NT2/D1 (cell line): ENCODE measurements around the gene CRLF1.
"Not testable (repeated sequence)": the region's sequence is repeated elsewhere in the genome, so short reads cannot be mapped to it uniquely, and the experiment has no call there.

Source experiments
- DNase-seq: peaks from one replicate; pipeline ENCODE4 v3.0.0-alpha.2; 2011; ENCODE audit warnings: low read depth, low spot score
- H3K27me3 ChIP-seq: 2 replicates; pipeline ENCODE4 v1.6.0; 2011; ENCODE audit warnings: mild to moderate bottlenecking; ENCODE audit not compliant: insufficient read length, insufficient read depth
- H3K36me3 ChIP-seq: 2 replicates; pipeline ENCODE4 v1.6.1; 2011; ENCODE audit warnings: mild to moderate bottlenecking, low read length, mixed read lengths; ENCODE audit not compliant: insufficient read depth, insufficient read length
- H3K4me1 ChIP-seq: 2 replicates; pipeline ENCODE4 v1.5.1; 2011; ENCODE audit not compliant: insufficient read depth, insufficient read length
- H3K4me3 ChIP-seq: 2 replicates; pipeline ENCODE4 v1.5.1; 2011; ENCODE audit warnings: low read depth; ENCODE audit not compliant: insufficient read length
- H3K9ac ChIP-seq: 2 replicates; pipeline ENCODE4 v1.6.0; 2011; ENCODE audit warnings: low read depth; ENCODE audit not compliant: insufficient read length
- H3K9me3 ChIP-seq: 2 replicates; pipeline ENCODE4 v1.5.1; 2011; ENCODE audit warnings: mild to moderate bottlenecking, low read length; ENCODE audit not compliant: insufficient read depth
- SUZ12 ChIP-seq: IDR thresholded peaks from 2 replicates; pipeline ENCODE4 v1.6.1; 2011; ENCODE audit not compliant: insufficient read length, insufficient read depth; ENCODE audit errors: extremely low read depth
- YY1 ChIP-seq: IDR thresholded peaks from 2 replicates; pipeline ENCODE4 v1.6.1; 2011; ENCODE audit not compliant: insufficient read length, insufficient read depth
- ZNF274 ChIP-seq: IDR thresholded peaks from 2 replicates; pipeline ENCODE4 v1.6.1; 2011; ENCODE audit warnings: mild to moderate bottlenecking, low read depth, low read length

Gene CRLF1

GRCh38 chr19:18599485-18599884 is 7.1 kb downstream of the CRLF1 start:
- no peak for DNase-seq
- Histone ChIP-seq H3K4me1 (peaks cover 23% of the 10 kb centered on the region), H3K9ac (no peak overlapping the region), H3K27me3 (peaks cover 42% of the 10 kb centered on the region), H3K9me3 (no peaks in the 10 kb centered on the region), H3K36me3 (no peaks in the 10 kb centered on the region), H3K4me3 (no peak overlapping the region)
- no peak for TF ChIP-seq YY1
- no peak for TF ChIP-seq ZNF274
- no peak for TF ChIP-seq SUZ12

DNA sequence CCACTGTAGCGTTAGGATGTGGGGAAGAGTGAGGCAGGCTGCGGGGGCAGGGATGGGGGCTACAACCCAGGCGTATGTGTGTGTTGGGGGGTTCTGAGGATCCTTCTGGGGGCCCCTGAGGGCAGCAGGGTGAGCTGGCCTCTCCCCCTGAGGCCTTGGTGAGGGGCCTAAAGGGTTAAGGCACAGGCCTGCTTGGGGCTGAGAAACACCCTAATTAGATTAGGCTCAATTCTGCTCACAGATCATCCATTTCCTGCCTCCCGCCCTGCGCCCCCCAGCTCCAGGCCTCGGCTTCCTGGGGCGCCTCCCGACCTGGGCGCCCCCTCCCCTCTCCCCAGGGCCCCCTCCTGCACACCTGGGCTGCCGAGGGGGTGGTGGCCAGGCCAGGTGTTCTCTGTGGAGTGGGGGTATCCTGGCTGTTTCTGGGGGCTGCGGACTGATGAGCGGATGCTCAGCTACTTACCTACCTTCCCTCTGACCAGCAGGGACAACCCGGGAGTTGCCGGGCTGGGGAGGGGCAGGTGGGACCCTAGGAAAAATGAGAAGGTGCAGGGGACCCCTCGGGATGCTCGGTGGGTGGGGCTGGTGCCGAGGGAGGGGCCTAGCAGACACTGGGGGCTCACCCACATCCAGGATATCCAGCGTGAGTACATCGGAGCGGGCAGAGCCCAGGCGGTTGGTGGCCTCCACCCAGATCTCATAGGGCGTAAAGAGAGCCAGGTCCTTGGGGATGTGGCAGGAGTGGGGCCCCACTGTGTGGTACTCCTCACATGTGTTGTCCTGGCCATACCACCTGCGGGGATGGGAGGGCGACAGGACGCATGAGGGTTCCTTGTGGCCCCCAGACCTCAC is 8.6 kb downstream of the CRLF1 start:
- peaks cover 21% of the 10 kb centered on the region for H3K4me1 ChIP-seq
- H3K9ac ChIP-seq = peak overlapping the region; percentile 8
- TF ChIP-seq SUZ12 (no peak), ZNF274 (no peak), YY1 (no peak)
- no peak overlapping the region for H3K4me3 ChIP-seq
- H3K36me3 ChIP-seq = peaks cover 2% of the 10 kb centered on the region
- DNase-seq = no peak
- no peaks in the 10 kb centered on the region for H3K9me3 ChIP-seq
- H3K27me3 ChIP-seq = peaks cover 29% of the 10 kb centered on the region

- TF ChIP-seq YY1 (no peak), ZNF274 (no peak), SUZ12 (no peak)
- no peak overlapping the region for H3K4me3 ChIP-seq
- peaks cover 9% of the 10 kb centered on the region for H3K36me3 ChIP-seq
- peaks cover 16% of the 10 kb centered on the region for H3K27me3 ChIP-seq
- H3K9ac ChIP-seq = peak overlapping the region; percentile 37
- H3K9me3 ChIP-seq = no peaks in the 10 kb centered on the region
- peaks cover 19% of the 10 kb centered on the region for H3K4me1 ChIP-seq
- DNase-seq = no peak
Measured at GRCh38 chr19:18596752-18597157, 9.8 kb downstream of the CRLF1 start.

- no peak overlapping the region for H3K4me3 ChIP-seq
- H3K27me3 ChIP-seq = peaks cover 11% of the 10 kb centered on the region
- no peak for DNase-seq
- TF ChIP-seq SUZ12 (no peak), ZNF274 (no peak), YY1 (no peak)
- H3K9me3 ChIP-seq = no peaks in the 10 kb centered on the region
- H3K9ac ChIP-seq = peak overlapping the region; percentile 51
- H3K36me3 ChIP-seq = peaks cover 16% of the 10 kb centered on the region
- peaks cover 22% of the 10 kb centered on the region for H3K4me1 ChIP-seq
Measured at GRCh38 chr19:18595475-18595874, 11.1 kb downstream of the CRLF1 start.

DNA sequence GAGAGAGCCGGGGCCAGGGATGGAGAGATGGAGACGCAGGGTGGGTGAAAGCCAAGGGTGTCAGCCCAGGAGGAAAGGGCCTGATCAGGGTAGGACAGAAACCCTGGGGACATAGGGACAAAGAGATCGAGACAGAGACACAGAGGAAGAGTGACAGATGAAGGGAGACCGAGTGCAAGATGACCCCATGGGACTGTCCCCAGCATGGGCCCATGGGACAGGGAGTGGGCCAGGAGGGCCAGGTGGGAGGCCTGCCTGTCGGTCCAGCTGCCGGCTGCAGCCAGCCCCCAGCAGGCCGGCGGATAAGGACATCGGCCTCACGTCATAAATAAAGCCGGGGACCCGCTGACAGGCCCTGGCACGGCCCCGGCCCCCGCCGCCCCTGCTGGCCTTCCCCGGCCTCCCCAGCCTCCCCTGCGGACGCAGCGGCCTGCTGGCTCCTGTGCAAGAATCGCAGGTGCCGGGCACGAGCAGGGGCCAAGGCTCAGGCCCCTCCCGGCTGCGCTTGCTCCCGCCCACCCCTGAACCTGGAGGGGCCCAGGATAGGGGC is 11.7 kb downstream of the CRLF1 start:
- TF ChIP-seq ZNF274 (no peak), SUZ12 (no peak), YY1 (no peak)
- Histone ChIP-seq H3K9ac (peak overlapping the region; percentile 66), H3K4me3 (peak overlapping the region; percentile 19), H3K36me3 (peaks cover 16% of the 10 kb centered on the region), H3K9me3 (no peaks in the 10 kb centered on the region), H3K27me3 (peaks cover 11% of the 10 kb centered on the region), H3K4me1 (peaks cover 22% of the 10 kb centered on the region)
- DNase-seq = no peak

DNA sequence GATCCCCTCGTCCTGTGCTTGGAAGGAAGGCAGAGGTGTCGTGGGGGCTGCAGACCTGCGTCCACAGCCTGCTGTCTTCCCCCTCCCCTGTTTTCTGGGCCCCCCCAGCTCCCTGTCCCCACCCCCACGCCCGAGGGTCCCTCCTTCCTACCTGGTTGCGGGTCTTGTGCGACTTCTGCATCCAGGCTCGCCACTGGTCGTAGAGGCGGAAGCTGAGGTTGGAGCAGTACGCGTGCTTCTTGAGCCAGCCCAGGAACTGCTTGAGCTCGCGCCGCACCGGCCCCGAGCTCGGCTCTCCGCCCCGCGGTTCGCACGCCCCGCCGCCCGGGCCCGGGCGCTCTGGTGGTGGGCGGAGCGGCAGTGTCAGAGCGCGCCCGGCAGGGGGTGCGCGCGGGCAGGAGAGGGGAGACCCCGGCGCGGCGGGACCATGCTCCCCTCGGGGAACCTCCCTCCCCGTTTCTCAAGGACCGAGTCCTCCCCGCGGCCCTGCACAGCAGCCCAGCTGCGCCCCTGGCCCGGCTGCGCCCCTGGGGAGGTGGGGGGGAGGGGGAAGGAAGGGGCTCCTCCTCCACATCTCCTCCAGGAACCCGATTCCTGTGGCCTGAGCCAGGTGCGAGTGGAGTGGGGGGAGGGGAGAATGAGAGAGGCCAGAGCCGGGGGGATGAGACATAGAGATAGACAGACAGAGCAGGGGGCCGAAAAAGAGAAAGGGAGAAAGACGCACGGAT is 12.3 kb downstream of the CRLF1 start:
- DNase-seq = peak; percentile 66
- Histone ChIP-seq H3K27me3 (peaks cover 4% of the 10 kb centered on the region), H3K9me3 (no peaks in the 10 kb centered on the region), H3K36me3 (peaks cover 16% of the 10 kb centered on the region), H3K9ac (peak overlapping the region; percentile 66), H3K4me1 (peaks cover 20% of the 10 kb centered on the region), H3K4me3 (peak overlapping the region; percentile 19)
- no peak for TF ChIP-seq ZNF274
- TF ChIP-seq YY1 = no peak

- DNase-seq = peak; percentile 65
- H3K9me3 ChIP-seq = no peaks in the 10 kb centered on the region
- TF ChIP-seq YY1 = no peak
- TF ChIP-seq SUZ12 = no peak
- TF ChIP-seq ZNF274 = no peak
- peaks cover 16% of the 10 kb centered on the region for H3K36me3 ChIP-seq
- H3K4me3 ChIP-seq = peak overlapping the region; percentile 38
- H3K27me3 ChIP-seq = peaks cover 1% of the 10 kb centered on the region
- H3K4me1 ChIP-seq = peaks cover 19% of the 10 kb centered on the region
- H3K9ac ChIP-seq = peak overlapping the region; percentile 78
Measured at GRCh38 chr19:18593367-18594095, 13.1 kb downstream of the CRLF1 start.

GRCh38 chr19:18592732-18593131 is 13.9 kb downstream of the CRLF1 start:
- H3K9me3 ChIP-seq, H3K4me3 ChIP-seq, DNase-seq, H3K27me3 ChIP-seq: not testable (repeated sequence)
- H3K4me1 ChIP-seq = peaks cover 22% of the 10 kb centered on the region
- H3K9ac ChIP-seq = peak overlapping the region; percentile 45
- H3K36me3 ChIP-seq = peaks cover 16% of the 10 kb centered on the region
